OCI-LY7 (cell line): ENCODE measurements around the gene FOXJ2. TPM values are rescaled to one million over a fixed set of nuclear protein-coding genes. Genes with fewer than 3 reads are reported as not detected.

ENCODE experiments used
- BruUV-seq: library from RNA; stranded (reverse); fragments of 400-500 nt; replicated peaks from 2 replicates; lab custom pipeline; 2021; lab: Mats Ljungman, UMichigan
- CTCF ChIA-PET: fragments of 300-600 bp; sonication (Branson Sonifier 250); formaldehyde crosslinking; loops from one replicate; lab custom pipeline; 2022; ENCODE audit warnings: antibody characterized with exemption; ENCODE audit not compliant: unreplicated experiment; lab: Charles Lee
- POLR2A ChIA-PET: fragments of 300-600 bp; sonication (Branson Sonifier 250); formaldehyde crosslinking; loops from one replicate; lab custom pipeline; 2022; ENCODE audit warnings: antibody characterized with exemption; lab: Charles Lee
- DNase-seq: peaks from one replicate; pipeline ENCODE4 v3.0.0-alpha.2; 2015; ENCODE audit warnings: low spot score
- H2AFZ ChIP-seq: fragments of 200-600 bp; sonication (generic), shearing (Covaris generic); 2 replicates; pipeline ENCODE4 v1.6.1; 2014; ENCODE audit warnings: mild to moderate bottlenecking, antibody characterized with exemption, low read length, moderate library complexity
- H3K27ac ChIP-seq: fragments of 200-600 bp; sonication (generic); 2 replicates; pipeline ENCODE4 v1.5.1; 2014; ENCODE audit warnings: mixed run types, low read depth, mild to moderate bottlenecking, moderate library complexity, low read length, inconsistent platforms; ENCODE audit not compliant: poor library complexity, severe bottlenecking
- H3K36me3 ChIP-seq: fragments of 200-600 bp; sonication (generic); 2 replicates; pipeline ENCODE4 v1.6.1; 2014; ENCODE audit warnings: mild to moderate bottlenecking, antibody characterized with exemption, low read length, moderate library complexity, mixed read lengths; ENCODE audit not compliant: insufficient read depth
- H3K4me1 ChIP-seq: fragments of 200-600 bp; sonication (generic); 2 replicates; pipeline ENCODE4 v1.5.1; 2014; ENCODE audit warnings: mild to moderate bottlenecking, low read length; ENCODE audit not compliant: insufficient read depth, poor library complexity, severe bottlenecking
- H3K4me2 ChIP-seq: fragments of 200-600 bp; sonication (generic); 2 replicates; pipeline ENCODE4 v1.6.1; 2014; ENCODE audit warnings: mild to moderate bottlenecking, low read length
- H3K4me3 ChIP-seq: fragments of 200-600 bp; sonication (generic); 2 replicates; pipeline ENCODE4 v1.5.1; 2014; ENCODE audit warnings: mild to moderate bottlenecking, low read depth, low read length; ENCODE audit not compliant: poor library complexity, severe bottlenecking
- H3K79me2 ChIP-seq: fragments of 200-600 bp; sonication (generic); 2 replicates; pipeline ENCODE4 v1.6.1; 2016; ENCODE audit warnings: low read depth, mild to moderate bottlenecking, low read length, moderate library complexity, mixed read lengths; ENCODE audit not compliant: insufficient read depth
- H3K9me2 ChIP-seq: fragments of 200-600 bp; sonication (generic); 2 replicates; pipeline ENCODE4 v1.6.1; 2016; ENCODE audit warnings: mild to moderate bottlenecking, low read length, mixed read lengths; ENCODE audit not compliant: insufficient read depth
- H3K9me3 ChIP-seq: fragments of 200-600 bp; sonication (generic); 2 replicates; pipeline ENCODE4 v1.6.1; 2014; ENCODE audit warnings: mild to moderate bottlenecking, mixed run types, low read length, mixed read lengths
- H4K20me1 ChIP-seq: fragments of 200-600 bp; sonication (generic); 2 replicates; pipeline ENCODE4 v1.6.1; 2014; ENCODE audit warnings: mild to moderate bottlenecking, antibody characterized with exemption, low read length, moderate library complexity, mixed read lengths; ENCODE audit not compliant: insufficient read depth
- EZH2phosphoT487 ChIP-seq: fragments of 200-600 bp; sonication (generic); IDR thresholded peaks from 2 replicates; pipeline ENCODE4 v1.6.1; 2018; ENCODE audit warnings: low read depth, borderline replicate concordance, mild to moderate bottlenecking, mixed run types, antibody characterized with exemption, low read length, moderate library complexity, mixed read lengths
- intact Hi-C: fragments of 100-400 bp; cut with micrococcal nuclease; formaldehyde crosslinking; loops from one replicate; pipeline ENCODE4 v1.10.0; 2022; ENCODE audit not compliant: unreplicated experiment
- total RNA-seq, 2 experiments: library from RNA; depleted of rRNA in 1 of 2; stranded (reverse); fragments of >200 nt in 1 of 2; shearing (Covaris generic) in 1 of 2; gene quantifications; 2 replicates each; pipeline ENCODE4 v1.2.3, GENCODE V29; 2014 to 2022
- TF ChIP-seq, protein P1 (sequence below): fragments of 200-600 bp; sonication (generic); conservative IDR thresholded peaks from 2 replicates; pipeline ENCODE4 v1.5.1; 2014; ENCODE audit warnings: mild to moderate bottlenecking, antibody characterized with exemption, low read length, moderate library complexity, mixed read lengths

Gene FOXJ2
- total RNA-seq, 2 experiments from 2014 or later: 5.7 to 9.3 TPM

DNA sequence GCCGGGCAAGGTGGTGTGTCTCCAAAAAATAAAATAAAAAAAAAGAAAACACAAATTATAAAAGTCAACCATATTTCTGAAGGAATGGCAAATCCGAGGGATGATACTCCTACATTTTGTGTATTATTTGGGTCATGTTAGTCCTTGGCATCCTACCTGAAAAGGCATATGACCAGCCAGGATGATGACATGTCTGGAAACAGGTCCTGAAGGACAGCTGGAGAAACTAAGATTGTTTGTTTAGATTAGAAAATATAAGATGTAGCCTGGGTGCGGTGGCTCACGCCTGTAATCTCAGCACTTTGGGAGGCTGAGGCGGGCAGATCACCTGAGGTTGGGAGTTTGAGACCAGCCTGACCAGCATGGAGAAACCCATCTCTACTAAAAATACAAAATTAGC, 47.6 kb upstream of the FOXJ2 start:
- Histone ChIP-seq H3K36me3 (no peaks in the 10 kb centered on the region), H3K4me1 (peaks cover 2% of the 10 kb centered on the region), H3K4me2 (no peak overlapping the region), H3K9me3 (no peaks in the 10 kb centered on the region), H4K20me1 (no peaks in the 10 kb centered on the region), H3K79me2 (no peaks in the 10 kb centered on the region), H3K27ac (no peak overlapping the region), H2AFZ (no peak overlapping the region), H3K9me2 (no peaks in the 10 kb centered on the region), H3K4me3 (no peak overlapping the region)
- BruUV-seq: no TSS peak
- no peak for TF ChIP-seq EZH2phosphoT487
- TF ChIP-seq, protein P1, sequence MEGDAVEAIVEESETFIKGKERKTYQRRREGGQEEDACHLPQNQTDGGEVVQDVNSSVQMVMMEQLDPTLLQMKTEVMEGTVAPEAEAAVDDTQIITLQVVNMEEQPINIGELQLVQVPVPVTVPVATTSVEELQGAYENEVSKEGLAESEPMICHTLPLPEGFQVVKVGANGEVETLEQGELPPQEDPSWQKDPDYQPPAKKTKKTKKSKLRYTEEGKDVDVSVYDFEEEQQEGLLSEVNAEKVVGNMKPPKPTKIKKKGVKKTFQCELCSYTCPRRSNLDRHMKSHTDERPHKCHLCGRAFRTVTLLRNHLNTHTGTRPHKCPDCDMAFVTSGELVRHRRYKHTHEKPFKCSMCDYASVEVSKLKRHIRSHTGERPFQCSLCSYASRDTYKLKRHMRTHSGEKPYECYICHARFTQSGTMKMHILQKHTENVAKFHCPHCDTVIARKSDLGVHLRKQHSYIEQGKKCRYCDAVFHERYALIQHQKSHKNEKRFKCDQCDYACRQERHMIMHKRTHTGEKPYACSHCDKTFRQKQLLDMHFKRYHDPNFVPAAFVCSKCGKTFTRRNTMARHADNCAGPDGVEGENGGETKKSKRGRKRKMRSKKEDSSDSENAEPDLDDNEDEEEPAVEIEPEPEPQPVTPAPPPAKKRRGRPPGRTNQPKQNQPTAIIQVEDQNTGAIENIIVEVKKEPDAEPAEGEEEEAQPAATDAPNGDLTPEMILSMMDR: no peak
- ChIA-PET POLR2A (interaction anchor here (0.6 kb wide), 1 partner anchor 18 kb away, joined by 3 read pairs; no protein-coding TSS in a partner anchor), CTCF (no interaction called here)
- DNase-seq: no peak
- intact Hi-C loops: no loop called here

DNA sequence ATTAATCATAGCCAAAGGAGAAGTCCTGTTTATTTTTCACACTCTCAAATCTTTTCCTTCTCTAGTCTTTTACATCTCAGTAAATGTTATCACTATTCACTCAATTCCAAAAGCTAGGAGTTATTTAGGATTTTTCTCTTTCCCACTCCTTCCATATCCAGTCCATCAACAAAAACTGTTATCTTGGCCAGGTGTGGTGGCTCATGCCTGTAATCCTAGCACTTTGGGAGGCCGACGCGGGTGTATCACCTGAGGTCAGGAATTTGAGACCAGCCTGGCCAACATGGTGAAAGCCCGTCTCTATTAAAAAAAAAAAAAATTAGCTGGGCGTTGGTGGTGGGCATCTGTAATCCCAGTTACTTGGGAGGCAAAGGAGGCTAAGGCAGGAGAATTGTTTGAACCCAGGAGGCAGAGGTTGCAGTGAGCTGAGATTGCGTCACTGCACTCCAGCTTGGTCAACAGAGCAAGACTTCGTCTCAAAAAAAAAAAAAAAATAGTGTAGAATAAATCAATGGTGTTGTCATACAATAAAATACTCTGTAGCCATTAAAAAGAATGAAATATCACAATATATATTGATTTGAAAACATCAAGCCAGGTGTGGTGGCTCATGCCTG, 46.6 kb upstream of the FOXJ2 start:
- H3K4me1 ChIP-seq: peaks cover 5% of the 10 kb centered on the region
- no peak overlapping the region for H3K4me2 ChIP-seq
- H3K9me2 ChIP-seq: no peaks in the 10 kb centered on the region
- no peak for TF ChIP-seq EZH2phosphoT487
- TF ChIP-seq, protein P1: no peak
- H3K9me3 ChIP-seq: no peaks in the 10 kb centered on the region
- CTCF ChIA-PET: no interaction called here
- BruUV-seq: no TSS peak
- no peaks in the 10 kb centered on the region for H4K20me1 ChIP-seq
- no peaks in the 10 kb centered on the region for H3K36me3 ChIP-seq
- no peak overlapping the region for H3K27ac ChIP-seq
- POLR2A ChIA-PET: no interaction called here
- intact Hi-C loops: no loop called here
- H3K79me2 ChIP-seq: no peaks in the 10 kb centered on the region
- H3K4me3 ChIP-seq: no peak overlapping the region
- DNase-seq: no peak
- no peak overlapping the region for H2AFZ ChIP-seq

DNA sequence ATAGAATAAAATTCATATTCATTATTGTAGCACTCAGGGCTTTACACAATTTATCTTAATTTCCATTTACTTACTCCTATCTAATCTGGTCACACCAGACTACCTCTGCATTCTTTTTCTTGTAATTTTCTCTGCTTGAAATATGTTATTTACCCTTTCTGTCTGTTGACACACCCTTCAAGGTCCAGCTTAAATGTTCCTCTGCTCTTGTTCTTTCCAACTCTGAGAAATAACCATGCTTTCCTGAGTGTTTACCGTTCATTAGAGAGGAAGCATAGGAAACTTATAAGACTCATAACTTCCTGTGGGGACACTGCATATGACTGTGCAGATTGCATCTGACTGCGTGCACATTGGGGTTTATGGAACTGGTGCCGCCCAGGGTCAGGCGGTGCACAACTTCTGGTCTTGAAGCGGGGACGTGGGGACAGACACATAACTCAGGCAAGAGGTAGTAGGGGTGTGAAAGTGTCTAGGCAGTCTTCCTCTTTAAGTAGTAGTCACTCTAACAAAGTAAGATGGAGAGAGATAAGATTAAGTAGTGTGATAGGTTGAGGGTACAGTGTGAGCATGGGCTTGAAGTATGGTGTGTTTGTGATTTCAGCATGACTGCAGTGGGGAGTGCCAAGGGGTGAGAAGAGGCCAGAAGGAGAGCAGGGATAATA, 42.6 kb upstream of the FOXJ2 start:
- no peaks in the 10 kb centered on the region for H3K79me2 ChIP-seq
- no TSS peak for BruUV-seq
- H3K27ac ChIP-seq: no peak overlapping the region
- peak overlapping the region; percentile 34; the same call in 1 of the 2 replicates for H2AFZ ChIP-seq
- ChIA-PET CTCF (no interaction called here), POLR2A (interaction anchor here (1.4 kb wide), 1 partner anchor 12 kb away, joined by 4 read pairs; no protein-coding TSS in a partner anchor)
- H3K4me2 ChIP-seq: no peak overlapping the region
- H3K4me1 ChIP-seq: peaks cover 11% of the 10 kb centered on the region
- H3K9me2 ChIP-seq: no peaks in the 10 kb centered on the region
- no peaks in the 10 kb centered on the region for H3K36me3 ChIP-seq
- H3K9me3 ChIP-seq: no peaks in the 10 kb centered on the region
- H4K20me1 ChIP-seq: no peaks in the 10 kb centered on the region
- no peak for DNase-seq
- intact Hi-C loops: no loop called here
- H3K4me3 ChIP-seq: no peak overlapping the region
- TF ChIP-seq EZH2phosphoT487: no peak
- TF ChIP-seq, protein P1: no peak
